B cell (primary cell): ENCODE data around the gene AOPEP. TPM values are rescaled to one million over a fixed set of nuclear protein-coding genes. Genes with fewer than 3 reads are reported as not detected.

Experiments used
- ATAC-seq: fragments of 200-7000 bp; cut with Tn5 transposase; one replicate; pipeline ENCODE4 v1.10.0; 2021; ENCODE audit warnings: low read depth, mild to moderate bottlenecking, moderate number of reproducible peaks, moderate library complexity
- CTCF ChIA-PET: fragments of 350-600 bp; sonication (Branson Sonifier 250); formaldehyde crosslinking; loops from one replicate; lab custom pipeline; 2021; ENCODE audit warnings: antibody characterized with exemption, inconsistent platforms; lab: Charles Lee
- POLR2A ChIA-PET: fragments of 350-600 bp; sonication (Branson Sonifier 250); formaldehyde crosslinking; loops from one replicate; lab custom pipeline; 2021; ENCODE audit warnings: antibody characterized with exemption; lab: Charles Lee
- DNase-seq: peaks from one replicate; pipeline ENCODE4 v3.0.0; 2013
- H2AFZ ChIP-seq: 2 replicates; pipeline ENCODE4 v1.6.1; 2012; ENCODE audit warnings: mild to moderate bottlenecking, low read depth, low read length; ENCODE audit not compliant: insufficient read depth, poor library complexity, severe bottlenecking
- H3K27ac ChIP-seq, 2 donors: 1 replicate in 1 of 2; 2 replicates in 1 of 2; pipeline ENCODE4 v1.5.1; 2012 to 2013; ENCODE audit warnings: low read length in 2 of 2, mild to moderate bottlenecking in 2 of 2, moderate library complexity in 1 of 2
- H3K27me3 ChIP-seq, 4 experiments: fragments of 200-600 bp in 1 of 4; sonication (generic) in 1 of 4; replicated peaks in 1 of 4; 1 replicate in 2 of 4; 2 replicates in 2 of 4; pipeline versions ENCODE4 v1.6.1 to v1.7.0; 2013 to 2016; ENCODE audit warnings: low read length in 3 of 4, mild to moderate bottlenecking in 2 of 4, mixed read lengths in 1 of 4, moderate library complexity in 1 of 4; ENCODE audit not compliant: insufficient read depth in 4 of 4, control insufficient read depth in 3 of 4; ENCODE audit errors: control extremely low read depth in 1 of 4
- H3K36me3 ChIP-seq, 2 experiments: replicated peaks in 1 of 2; 1 replicate in 1 of 2; 2 replicates in 1 of 2; pipeline versions ENCODE4 v1.6.1 to v1.7.1; 2013; ENCODE audit warnings: low read length in 1 of 2; ENCODE audit not compliant: insufficient read depth in 2 of 2, control insufficient read depth in 1 of 2; ENCODE audit errors: control extremely low read depth in 1 of 2, extremely low read depth in 1 of 2
- H3K4me1 ChIP-seq, 2 donors: fragments of 200-600 bp in 1 of 2; sonication (generic) in 1 of 2; 1 replicate in 1 of 2; 2 replicates in 1 of 2; pipeline versions ENCODE4 v1.5.1 to v1.6.1; 2013 to 2017; ENCODE audit warnings: low read length in 2 of 2; ENCODE audit not compliant: control insufficient read depth in 2 of 2, insufficient read depth in 2 of 2
- H3K4me2 ChIP-seq: replicated peaks from 2 replicates; pipeline ENCODE3; 2012; ENCODE audit warnings: mild to moderate bottlenecking, low read depth, low read length; ENCODE audit not compliant: poor library complexity, severe bottlenecking
- H3K4me3 ChIP-seq, 5 experiments: fragments of 200-600 bp in 1 of 5; sonication (generic) in 1 of 5; 1 replicate in 3 of 5; 2 replicates in 2 of 5; pipeline versions ENCODE4 v1.5.1 to v1.7.0; 2011 to 2016; ENCODE audit warnings: low read length in 4 of 5, mild to moderate bottlenecking in 4 of 5, low read depth in 2 of 5, control low read depth in 1 of 5, moderate library complexity in 1 of 5; ENCODE audit not compliant: insufficient read depth in 1 of 5; ENCODE audit errors: control extremely low read depth in 1 of 5, extremely low read depth in 1 of 5
- H3K79me2 ChIP-seq: fragments of 200-600 bp; sonication (generic); one replicate; pipeline ENCODE4 v1.6.0; 2016; ENCODE audit warnings: low read length; ENCODE audit not compliant: control insufficient read depth, insufficient read depth
- H3K9ac ChIP-seq: fragments of 200-600 bp; sonication (generic); 2 replicates; pipeline ENCODE4 v1.6.1; 2017; ENCODE audit warnings: mild to moderate bottlenecking, low read length, moderate library complexity
- H3K9me3 ChIP-seq, 3 donors: one replicate each; pipeline versions ENCODE4 v1.6.1 to v1.7.1; 2013; ENCODE audit warnings: low read length in 2 of 3; ENCODE audit not compliant: control insufficient read depth in 2 of 3, insufficient read depth in 1 of 3; ENCODE audit errors: control extremely low read depth in 1 of 3
- H4K20me1 ChIP-seq: 2 replicates; pipeline ENCODE4 v1.6.0; 2012; ENCODE audit warnings: mild to moderate bottlenecking, low read length; ENCODE audit not compliant: insufficient read depth, control insufficient read depth, poor library complexity, severe bottlenecking
- H3K27ac Mint-ChIP-seq: one replicate; pipeline ENCODE4 v1.8.0; 2021; ENCODE audit warnings: mixed read lengths
- H3K27me3 Mint-ChIP-seq: one replicate; pipeline ENCODE4 v1.8.0; 2021; ENCODE audit warnings: mixed read lengths
- H3K4me1 Mint-ChIP-seq: one replicate; pipeline ENCODE4 v1.8.0; 2021; ENCODE audit warnings: mixed read lengths
- H3K4me3 Mint-ChIP-seq: one replicate; pipeline ENCODE4 v1.8.0; 2021; ENCODE audit warnings: mixed read lengths
- H3K9me3 Mint-ChIP-seq: one replicate; pipeline ENCODE4 v1.8.0; 2022; ENCODE audit warnings: mixed read lengths; ENCODE audit not compliant: insufficient read depth
- CTCF ChIP-seq: fragments of 200-600 bp; IDR thresholded peaks from one replicate; pipeline ENCODE4 v1.8.0; 2022; ENCODE audit warnings: antibody characterized with exemption, mild to moderate bottlenecking
- EZH2 ChIP-seq: IDR thresholded peaks from 2 replicates; pipeline ENCODE4 v1.6.1; 2012; ENCODE audit warnings: borderline replicate concordance, low read depth, mild to moderate bottlenecking, moderate library complexity, low read length; ENCODE audit not compliant: insufficient read depth, poor library complexity, severe bottlenecking
- WGBS: methylation state at CpG from one replicate; pipeline ENCODE4 v1.1.5; 2013; ENCODE audit warnings: missing lambda C conversion rate; ENCODE audit not compliant: insufficient coverage; 5-methylcytosine and 5-hydroxymethylcytosine counted together
- intact Hi-C: fragments of 100-400 bp; cut with micrococcal nuclease; formaldehyde crosslinking; loops from one replicate; pipeline ENCODE4 v1.10.0; 2022
- polyA plus RNA-seq: library from polyadenylated mRNA; depleted of rRNA; stranded (reverse); fragments of >200 nt; gene quantifications from 2 replicates; pipeline ENCODE4 v1.2.3, GENCODE V29; 2012
- total RNA-seq, 2 donors: library from RNA; stranded (reverse); fragments of 120-200 nt in 1 of 2; gene quantifications; 1 replicate in 1 of 2; 2 replicates in 1 of 2; pipeline versions ENCODE4 v1.2.3 to v1.2.4, GENCODE V29; 2013 to 2022

The AOPEP gene
- total and polyA plus RNA-seq, 2 donors (not counting 1 experiment from before 2014, with no cell fraction given), result 5.1 to 35.8 TPM

GRCh38 chr9:95058121-95058785 is 331.8 kb downstream of the AOPEP start:
- DNase-seq (no peak), ATAC-seq (no peak)
- WGBS, result 88% methylated on average over 6 of the region's 7 CpGs
- Histone ChIP-seq H2AFZ (no peak overlapping the region), H3K27ac (no peak overlapping the region), H3K4me1 (no peaks in the 10 kb centered on the region), H3K9ac (no peak overlapping the region), H4K20me1 (no peaks in the 10 kb centered on the region), H3K4me2 (no peak overlapping the region), H3K79me2 (no peaks in the 10 kb centered on the region), H3K4me3 (no peak overlapping the region), H3K36me3 (no peaks in the 10 kb centered on the region), H3K9me3 (no peaks in the 10 kb centered on the region), H3K27me3 (no peaks in the 10 kb centered on the region)
- no peak for TF ChIP-seq EZH2
- TF ChIP-seq CTCF, result no peak
- H3K9me3 Mint-ChIP-seq, result no peaks in the 10 kb centered on the region
- CTCF ChIA-PET, result no interaction called here
- no peak overlapping the region for H3K4me3 Mint-ChIP-seq
- H3K27me3 Mint-ChIP-seq, result no peaks in the 10 kb centered on the region
- H3K4me1 Mint-ChIP-seq, result no peaks in the 10 kb centered on the region
- POLR2A ChIA-PET, result no interaction called here
- H3K27ac Mint-ChIP-seq, result no peak overlapping the region
- intact Hi-C loops, result no loop called here

GRCh38 chr9:95058795-95059386 is 332.4 kb downstream of the AOPEP start:
- no peak for ATAC-seq
- Mint-ChIP-seq H3K4me3 (no peak overlapping the region), H3K27me3 (no peaks in the 10 kb centered on the region)

More at GRCh38 chr9:95058795-95059386, 332.4 kb downstream of the AOPEP start:
- Histone ChIP-seq H3K27me3 (no peaks in the 10 kb centered on the region), H3K36me3 (no peaks in the 10 kb centered on the region), H3K27ac (no peak overlapping the region), H3K9me3 (no peaks in the 10 kb centered on the region), H3K4me3 (no peak overlapping the region), H4K20me1 (no peaks in the 10 kb centered on the region), H3K9ac (no peak overlapping the region), H3K4me1 (no peaks in the 10 kb centered on the region), H3K4me2 (no peak overlapping the region), H3K79me2 (no peaks in the 10 kb centered on the region), H2AFZ (no peak overlapping the region)
- intact Hi-C loops, result no loop called here
- POLR2A ChIA-PET, result no interaction called here
- Mint-ChIP-seq H3K4me1 (no peaks in the 10 kb centered on the region), H3K27ac (no peak overlapping the region), H3K9me3 (no peaks in the 10 kb centered on the region)
- no peak for DNase-seq
- 97% methylated on average over 7 of the region's 7 CpGs for WGBS
- TF ChIP-seq EZH2, result no peak
- TF ChIP-seq CTCF, result no peak
- CTCF ChIA-PET, result no interaction called here
